ENCODE data around the gene CREBBP. TPM values are rescaled to one million over a fixed set of nuclear protein-coding genes. Genes with fewer than 3 reads are reported as not detected.

Gene CREBBP
- total RNA-seq, 3 donors from 2014 or later: 44.7 to 47.2 (median 45.3) TPM

- peaks cover 41% of the 10 kb centered on the region for H3K36me3 Mint-ChIP-seq (ENCODE audit: insufficient read depth)
Measured at GRCh38 chr16:3754081-3754703, 126.3 kb downstream of the CREBBP start.

GRCh38 chr16:3752984-3753383 lies 127.5 kb downstream of the CREBBP start:
- Mint-ChIP-seq H3K36me3 (ENCODE audit: insufficient read depth) (peaks cover 41% of the 10 kb centered on the region), H3K4me1 (ENCODE audit: low read depth) (peaks cover 13% of the 10 kb centered on the region), H3K27me3 (ENCODE audit: low read depth) (no peaks in the 10 kb centered on the region)

More at GRCh38 chr16:3754081-3754703, 126.3 kb downstream of the CREBBP start:
- no peaks in the 10 kb centered on the region for H3K27me3 Mint-ChIP-seq (ENCODE audit: low read depth)
- H3K9me3 Mint-ChIP-seq: no peaks in the 10 kb centered on the region
- H3K4me1 Mint-ChIP-seq (ENCODE audit: low read depth): peaks cover 13% of the 10 kb centered on the region
- no peak for ATAC-seq
- DNase-seq: no peak
- no peak overlapping the region for H3K4me3 Mint-ChIP-seq

GRCh38 chr16:3751878-3752277 lies 128.6 kb downstream of the CREBBP start:
- no peak for DNase-seq
- ATAC-seq: no peak
- Mint-ChIP-seq H3K27me3 (ENCODE audit: low read depth) (no peaks in the 10 kb centered on the region), H3K36me3 (ENCODE audit: insufficient read depth) (peaks cover 39% of the 10 kb centered on the region), H3K9me3 (no peaks in the 10 kb centered on the region), H3K4me1 (ENCODE audit: low read depth) (peaks cover 13% of the 10 kb centered on the region), H3K4me3 (no peak overlapping the region)

More at GRCh38 chr16:3752984-3753383, 127.5 kb downstream of the CREBBP start:
- no peak for ATAC-seq
- Mint-ChIP-seq H3K4me3 (no peak overlapping the region), H3K9me3 (no peaks in the 10 kb centered on the region)
- no peak for DNase-seq

GRCh38 chr16:3748307-3748706 lies 132.2 kb downstream of the CREBBP start:
- Mint-ChIP-seq H3K4me3 (no peak overlapping the region), H3K36me3 (ENCODE audit: insufficient read depth) (peaks cover 44% of the 10 kb centered on the region), H3K27me3 (ENCODE audit: low read depth) (no peaks in the 10 kb centered on the region), H3K4me1 (ENCODE audit: low read depth) (peaks cover 13% of the 10 kb centered on the region), H3K9me3 (no peaks in the 10 kb centered on the region)
- ATAC-seq: no peak
- DNase-seq: no peak

- no peak for DNase-seq
- peaks cover 9% of the 10 kb centered on the region for H3K4me1 Mint-ChIP-seq (ENCODE audit: low read depth)
- peaks cover 44% of the 10 kb centered on the region for H3K36me3 Mint-ChIP-seq (ENCODE audit: insufficient read depth)
- H3K27me3 Mint-ChIP-seq (ENCODE audit: low read depth): no peaks in the 10 kb centered on the region
- H3K9me3 Mint-ChIP-seq: no peaks in the 10 kb centered on the region
- no peak for ATAC-seq
- H3K4me3 Mint-ChIP-seq: no peak overlapping the region
Measured at GRCh38 chr16:3745751-3746355, 134.7 kb downstream of the CREBBP start.

GRCh38 chr16:3744018-3744417 lies 136.5 kb downstream of the CREBBP start:
- no peaks in the 10 kb centered on the region for H3K27me3 Mint-ChIP-seq (ENCODE audit: low read depth)
- no peaks in the 10 kb centered on the region for H3K9me3 Mint-ChIP-seq
- peaks cover 46% of the 10 kb centered on the region for H3K36me3 Mint-ChIP-seq (ENCODE audit: insufficient read depth)

GRCh38 chr16:3740934-3741333 lies 139.6 kb downstream of the CREBBP start:
- DNase-seq (no peak), ATAC-seq (no peak)
- H3K4me3 Mint-ChIP-seq: no peak overlapping the region
- no peaks in the 10 kb centered on the region for H3K4me1 Mint-ChIP-seq (ENCODE audit: low read depth)
- H3K27me3 Mint-ChIP-seq (ENCODE audit: low read depth): no peaks in the 10 kb centered on the region
- H3K36me3 Mint-ChIP-seq (ENCODE audit: insufficient read depth): peaks cover 55% of the 10 kb centered on the region
- no peaks in the 10 kb centered on the region for H3K9me3 Mint-ChIP-seq

More at GRCh38 chr16:3744018-3744417, 136.5 kb downstream of the CREBBP start:
- no peak for ATAC-seq
- no peak for DNase-seq
- Mint-ChIP-seq H3K4me1 (ENCODE audit: low read depth) (no peaks in the 10 kb centered on the region), H3K4me3 (no peak overlapping the region)

- DNase-seq: no peak
- no peaks in the 10 kb centered on the region for H3K4me1 Mint-ChIP-seq (ENCODE audit: low read depth)
- H3K4me3 Mint-ChIP-seq: no peak overlapping the region
- H3K27me3 Mint-ChIP-seq (ENCODE audit: low read depth): no peaks in the 10 kb centered on the region
- peaks cover 53% of the 10 kb centered on the region for H3K36me3 Mint-ChIP-seq (ENCODE audit: insufficient read depth)
- H3K9me3 Mint-ChIP-seq: no peaks in the 10 kb centered on the region
- no peak for ATAC-seq
Measured at GRCh38 chr16:3740186-3740585, 140.3 kb downstream of the CREBBP start.

- no peaks in the 10 kb centered on the region for H3K9me3 Mint-ChIP-seq
- DNase-seq (no peak), ATAC-seq (no peak)
- peaks cover 53% of the 10 kb centered on the region for H3K36me3 Mint-ChIP-seq (ENCODE audit: insufficient read depth)
- H3K4me1 Mint-ChIP-seq (ENCODE audit: low read depth): no peaks in the 10 kb centered on the region
- H3K27me3 Mint-ChIP-seq (ENCODE audit: low read depth): no peaks in the 10 kb centered on the region
- H3K4me3 Mint-ChIP-seq: no peak overlapping the region
Measured at GRCh38 chr16:3739636-3740035, 140.9 kb downstream of the CREBBP start.

- Mint-ChIP-seq H3K36me3 (ENCODE audit: insufficient read depth) (peaks cover 54% of the 10 kb centered on the region), H3K9me3 (no peaks in the 10 kb centered on the region), H3K27me3 (ENCODE audit: low read depth) (no peaks in the 10 kb centered on the region), H3K4me3 (no peak overlapping the region), H3K4me1 (ENCODE audit: low read depth) (no peaks in the 10 kb centered on the region)
- ATAC-seq: no peak
- DNase-seq: no peak
Measured at GRCh38 chr16:3738541-3738940, 142.0 kb downstream of the CREBBP start.

GRCh38 chr16:3738128-3738527 lies 142.4 kb downstream of the CREBBP start:
- no peaks in the 10 kb centered on the region for H3K9me3 Mint-ChIP-seq
- ATAC-seq: no peak
- no peaks in the 10 kb centered on the region for H3K4me1 Mint-ChIP-seq (ENCODE audit: low read depth)
- no peak for DNase-seq
- peaks cover 52% of the 10 kb centered on the region for H3K36me3 Mint-ChIP-seq (ENCODE audit: insufficient read depth)
- no peak overlapping the region for H3K4me3 Mint-ChIP-seq
- H3K27me3 Mint-ChIP-seq (ENCODE audit: low read depth): no peaks in the 10 kb centered on the region

- Mint-ChIP-seq H3K4me1 (ENCODE audit: low read depth) (no peaks in the 10 kb centered on the region), H3K9me3 (no peaks in the 10 kb centered on the region), H3K36me3 (ENCODE audit: insufficient read depth) (peaks cover 43% of the 10 kb centered on the region), H3K4me3 (no peak overlapping the region), H3K27me3 (ENCODE audit: low read depth) (no peaks in the 10 kb centered on the region)
- no peak for ATAC-seq
- no peak for DNase-seq
Measured at GRCh38 chr16:3737181-3737580, 143.3 kb downstream of the CREBBP start.

- Mint-ChIP-seq H3K9me3 (no peaks in the 10 kb centered on the region), H3K4me1 (ENCODE audit: low read depth) (no peaks in the 10 kb centered on the region), H3K4me3 (no peak overlapping the region), H3K36me3 (ENCODE audit: insufficient read depth) (peaks cover 45% of the 10 kb centered on the region), H3K27me3 (ENCODE audit: low read depth) (no peaks in the 10 kb centered on the region)
- ATAC-seq (no peak), DNase-seq (no peak)
Measured at GRCh38 chr16:3736116-3736515, 144.4 kb downstream of the CREBBP start.

- Mint-ChIP-seq H3K4me1 (ENCODE audit: low read depth) (no peaks in the 10 kb centered on the region), H3K36me3 (ENCODE audit: insufficient read depth) (peaks cover 45% of the 10 kb centered on the region), H3K4me3 (no peak overlapping the region), H3K9me3 (no peaks in the 10 kb centered on the region), H3K27me3 (ENCODE audit: low read depth) (no peaks in the 10 kb centered on the region)
- ATAC-seq (no peak), DNase-seq (no peak)
Measured at GRCh38 chr16:3735541-3735940, 145.0 kb downstream of the CREBBP start.

- no peak overlapping the region for H3K4me3 Mint-ChIP-seq
Measured at GRCh38 chr16:3734758-3735221, 145.7 kb downstream of the CREBBP start.

More at GRCh38 chr16:3734758-3735221, 145.7 kb downstream of the CREBBP start:
- Mint-ChIP-seq H3K36me3 (ENCODE audit: insufficient read depth) (peaks cover 47% of the 10 kb centered on the region), H3K4me1 (ENCODE audit: low read depth) (no peaks in the 10 kb centered on the region), H3K27me3 (ENCODE audit: low read depth) (no peaks in the 10 kb centered on the region), H3K9me3 (no peaks in the 10 kb centered on the region)
- DNase-seq (no peak), ATAC-seq (no peak)

Measured in activated T-cell treated with anti-CD3 and anti-CD28 coated beads, Interleukin-2, amount 50 U/mL, for 4 hours (primary cell).